NCI-H187 (cell line): ENCODE measurements around the gene ALPP.
"Not testable (repeated sequence)": the region's sequence is repeated elsewhere in the genome, so short reads cannot be mapped to it uniquely, and the experiment has no call there.

Source experiments
- DNase-seq, 2 experiments: peaks; one replicate each; lab custom pipeline; 2025; lab: John Stamatoyannopoulos, UW

Gene ALPP

DNA sequence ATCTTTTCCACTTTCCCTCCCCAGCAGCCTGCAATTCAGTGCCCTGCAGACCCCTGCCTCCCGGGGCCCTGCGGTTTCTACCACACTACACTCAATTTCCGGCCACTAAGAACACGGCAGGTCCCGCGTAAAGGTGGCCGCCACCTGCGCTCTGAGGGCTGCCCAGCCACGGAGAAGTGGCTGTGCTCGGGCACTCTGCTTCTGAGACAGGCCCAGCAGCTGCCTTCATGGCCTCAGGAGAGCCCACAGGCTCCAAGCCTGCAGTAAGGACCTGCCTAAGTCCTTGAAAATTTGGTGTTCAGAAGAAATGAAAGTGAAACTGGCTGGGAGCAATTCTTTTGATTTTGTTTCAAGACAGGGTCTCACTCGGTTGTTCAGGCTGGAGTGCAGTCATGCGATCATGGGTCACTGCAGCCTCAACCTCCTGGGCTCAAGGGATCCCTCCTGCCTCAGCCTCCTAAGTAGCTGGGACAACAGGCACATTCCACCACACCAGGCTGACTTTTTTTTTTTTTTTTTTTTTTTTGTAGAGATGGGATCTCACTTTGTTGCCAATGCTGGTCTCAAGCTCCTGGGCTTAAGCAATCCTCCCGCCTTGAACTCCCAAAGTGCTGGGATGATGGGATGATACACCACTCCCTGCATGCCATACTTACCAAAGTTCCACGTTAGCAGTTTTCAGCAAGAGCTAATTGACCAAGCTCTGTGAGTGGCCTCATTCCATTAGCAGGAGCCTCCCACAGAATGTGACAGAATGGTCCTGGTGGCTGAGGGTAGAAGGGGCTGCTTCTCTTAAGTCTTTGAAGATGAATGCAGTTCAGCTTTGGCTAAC, 14.6 kb upstream of the ALPP start:
- no peak for DNase-seq

- DNase-seq, result not testable (repeated sequence)
Measured at GRCh38 chr2:232364806-232365594, 13.6 kb upstream of the ALPP start.

DNA sequence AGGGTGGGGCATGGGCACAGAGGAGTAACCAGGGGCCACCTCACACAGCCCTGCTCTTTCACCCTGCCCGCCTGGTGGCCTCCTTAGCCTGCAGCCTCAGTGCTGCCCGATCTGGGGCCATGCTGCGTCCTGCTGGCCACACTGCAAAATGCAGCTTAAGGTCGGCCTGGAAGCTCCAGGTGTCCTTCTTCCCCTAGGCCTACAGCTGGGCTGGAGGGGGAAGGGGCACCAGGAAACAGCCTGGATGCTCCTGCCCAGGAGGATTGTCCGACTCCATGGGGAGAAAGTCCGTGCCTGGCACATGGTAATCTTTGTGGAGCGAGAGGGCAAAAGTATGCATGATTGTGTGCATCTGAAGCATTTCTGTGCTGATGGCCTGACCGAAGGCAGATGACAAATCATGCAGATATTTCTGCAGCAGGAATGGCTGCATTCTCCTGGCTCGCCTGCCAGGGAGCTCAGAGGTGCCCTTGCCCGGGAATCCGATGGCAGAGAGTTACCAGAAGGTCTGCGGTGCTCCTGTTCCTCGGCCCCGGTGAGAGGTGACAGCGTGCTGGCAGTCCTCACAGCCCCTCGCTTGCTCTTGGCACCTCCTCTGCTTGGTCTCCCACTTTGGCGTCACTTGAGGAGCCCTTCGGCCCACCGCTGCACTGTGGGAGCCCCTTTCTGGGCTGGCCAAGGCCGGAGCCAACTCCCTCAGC, 12.8 kb upstream of the ALPP start:
- DNase-seq, result no peak

- DNase-seq, result not testable (repeated sequence)
Measured at GRCh38 chr2:232366461-232366860, 12.1 kb upstream of the ALPP start.

GRCh38 chr2:232367016-232367415, 11.5 kb upstream of the ALPP start:
- no peak for DNase-seq

DNA sequence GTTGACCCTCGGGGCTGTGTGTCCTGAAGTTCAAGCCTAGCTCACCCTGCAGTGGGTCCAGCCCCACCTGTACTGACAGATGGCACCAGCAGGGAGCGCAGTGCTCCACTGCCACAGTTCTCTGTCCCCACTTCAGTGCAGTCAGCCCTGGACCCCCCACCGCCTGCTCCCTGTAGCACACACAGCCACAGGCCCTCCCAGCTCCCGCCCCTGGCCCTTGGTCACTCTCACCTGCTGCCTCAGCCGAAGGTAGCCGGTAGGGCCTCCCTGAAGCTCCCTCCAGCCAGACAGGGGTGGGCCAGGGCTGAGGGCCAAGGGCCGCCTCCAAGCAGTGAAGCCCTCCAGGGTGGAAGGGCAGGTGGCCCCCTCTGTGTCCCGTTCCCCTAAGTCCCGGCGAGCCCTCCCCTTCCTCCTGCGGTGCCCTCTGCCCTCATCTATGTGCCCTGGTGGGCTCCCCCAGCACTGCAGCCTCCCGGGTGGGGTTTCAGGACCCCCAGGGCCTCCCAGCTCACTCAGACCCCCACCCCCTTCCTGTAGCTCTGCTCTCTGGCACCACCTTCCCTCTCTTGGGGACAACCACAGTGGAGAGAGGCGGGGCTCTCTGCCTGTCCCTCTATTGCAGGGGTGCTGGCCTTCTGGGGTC, 10.8 kb upstream of the ALPP start:
- DNase-seq, result no peak

DNA sequence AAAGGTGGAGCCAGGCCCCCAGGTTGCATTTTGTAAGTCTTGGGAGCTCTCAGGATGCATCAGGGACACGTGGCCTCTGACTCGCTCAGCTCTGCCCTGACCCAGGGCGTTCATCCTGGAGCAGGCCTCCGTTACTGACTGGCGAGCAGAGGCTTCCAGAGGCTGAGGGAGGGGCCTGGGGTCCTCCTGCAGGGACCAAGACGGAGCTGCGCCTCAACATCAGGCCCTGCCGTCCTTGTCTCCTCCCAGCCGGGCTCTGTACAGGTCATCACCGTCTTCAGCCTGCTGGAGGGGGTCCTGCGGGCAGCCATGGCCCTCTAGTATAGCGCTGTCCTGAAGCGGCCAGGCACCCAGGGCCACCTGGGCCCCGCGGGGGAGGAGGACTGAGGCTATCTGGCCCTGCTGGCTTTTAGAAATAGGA, 10.2 kb upstream of the ALPP start:
- no peak for DNase-seq

GRCh38 chr2:232369126-232369951, 9.2 kb upstream of the ALPP start:
- no peak for DNase-seq

DNA sequence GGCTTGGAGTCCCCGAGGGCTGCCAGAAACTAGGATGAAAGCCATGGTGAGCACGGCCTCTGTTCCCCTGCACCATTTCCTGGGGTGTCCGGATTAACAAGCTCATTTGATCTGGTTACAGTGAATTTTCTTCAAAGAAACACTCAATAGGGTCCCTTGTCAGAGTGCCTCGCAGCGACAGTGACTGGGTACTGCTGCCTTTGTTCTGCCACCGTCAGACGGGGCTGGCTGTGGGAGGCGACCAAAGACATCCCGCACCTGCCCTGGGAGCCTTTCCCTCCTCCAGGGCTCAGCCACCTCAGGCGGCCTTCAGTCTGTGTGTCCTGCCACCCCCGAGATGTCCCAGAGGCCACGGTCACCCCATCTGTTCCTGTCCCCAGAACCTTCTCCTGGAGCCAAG, 8.5 kb upstream of the ALPP start:
- not testable (repeated sequence) for DNase-seq

GRCh38 chr2:232372231-232373208, 6.0 kb upstream of the ALPP start:
- DNase-seq, result no peak

- DNase-seq, result no peak
Measured at GRCh38 chr2:232374356-232374755, 4.2 kb upstream of the ALPP start.

GRCh38 chr2:232375164-232375563, 3.4 kb upstream of the ALPP start:
- DNase-seq, result no peak

- DNase-seq, result no peak
Measured at GRCh38 chr2:232376260-232376659, 2.3 kb upstream of the ALPP start.

DNA sequence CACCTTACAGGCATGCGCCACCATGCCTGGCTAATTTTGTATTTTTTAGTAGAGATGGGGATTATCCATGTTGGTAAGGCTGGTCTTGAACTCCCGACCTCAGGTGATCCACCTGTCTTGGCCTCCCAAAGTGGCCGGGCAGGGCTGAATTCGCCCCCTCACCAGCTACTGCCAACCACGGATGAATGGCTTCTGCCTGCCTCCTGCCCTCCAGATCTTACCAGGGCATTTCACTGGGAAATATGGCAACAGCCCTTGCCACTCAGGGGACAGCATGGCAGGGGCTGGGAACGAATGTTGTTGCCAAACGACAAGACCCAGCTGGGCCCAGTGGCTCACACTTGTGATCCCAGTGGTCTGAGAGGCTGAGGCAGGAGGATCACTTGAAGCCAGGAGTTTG, 1.8 kb upstream of the ALPP start:
- no peak for DNase-seq

- DNase-seq, result no peak
Measured at GRCh38 chr2:232377319-232377718, 1.2 kb upstream of the ALPP start.

- no peak for DNase-seq
Measured at GRCh38 chr2:232377841-232378734, 463 bp upstream of the ALPP start.

- not testable (repeated sequence) for DNase-seq
Measured at GRCh38 chr2:232379610-232380590, 1.3 kb downstream of the ALPP start.
